Gastroesophageal sphincter (tissue), 3 donors: ENCODE data around the gene GTF2IRD1.
"Not testable (repeated sequence)": the region's sequence is repeated elsewhere in the genome, so short reads cannot be mapped to it uniquely, and the experiment has no call there.

Experiments used
- CTCF ChIP-seq, 4 experiments: fragments of 200-600 bp in 2 of 4; fragments of 450-650 bp in 2 of 4; sonication (generic) in 1 of 4; IDR thresholded peaks; one replicate each; pipeline ENCODE4 v1.5.1; 2017 to 2019; ENCODE audit warnings: antibody characterized with exemption in 4 of 4, mild to moderate bottlenecking in 2 of 4, moderate library complexity in 2 of 4
- EP300 ChIP-seq: sonication (generic); formaldehyde crosslinking; IDR thresholded peaks from one replicate; pipeline ENCODE4 v1.6.1; 2017; ENCODE audit warnings: antibody characterized with exemption, mild to moderate bottlenecking
- POLR2A ChIP-seq, 2 donors: fragments of 450-650 bp; IDR thresholded peaks; one replicate each; pipeline ENCODE4 v1.6.1; 2017; ENCODE audit warnings: antibody characterized with exemption in 2 of 2, mild to moderate bottlenecking in 2 of 2, moderate library complexity in 1 of 2
- POLR2AphosphoS5 ChIP-seq: sonication (generic); formaldehyde crosslinking; IDR thresholded peaks from one replicate; pipeline ENCODE4 v1.6.1; 2017; ENCODE audit warnings: antibody characterized with exemption

DNA sequence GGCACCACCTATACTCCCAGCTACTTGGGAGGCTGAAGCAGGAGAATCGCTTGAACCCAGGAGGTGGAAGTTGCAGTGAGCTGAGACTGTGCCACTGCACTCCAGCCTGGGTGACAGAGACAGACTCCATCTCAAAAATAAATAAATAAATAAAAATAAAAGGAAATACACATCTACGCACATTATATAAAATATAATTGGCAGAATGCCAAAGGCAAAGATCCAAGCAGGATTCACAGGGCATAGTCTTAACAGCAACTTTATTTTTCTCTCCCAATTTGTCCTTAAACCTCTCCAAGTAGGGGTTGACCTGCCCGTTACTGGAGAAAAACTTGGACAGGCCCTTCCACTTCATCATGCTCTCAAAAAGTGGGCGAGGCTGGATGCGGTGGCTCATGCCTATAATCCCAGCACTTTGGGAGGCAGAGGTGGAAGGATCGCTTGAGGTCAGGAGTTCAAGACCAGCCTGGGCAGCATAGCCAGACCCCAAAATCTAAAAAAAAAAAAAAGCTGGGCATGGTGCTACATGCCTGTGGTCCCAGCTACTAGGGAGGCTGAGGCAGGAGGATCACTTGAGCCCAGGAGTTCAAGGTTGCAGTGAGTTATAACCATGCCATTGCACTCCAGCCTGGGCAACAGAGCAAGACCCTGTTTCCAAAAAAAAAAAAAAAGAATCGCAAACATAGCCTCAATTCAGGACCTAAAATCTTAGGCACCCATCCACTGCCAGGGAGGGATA is 38.9 kb upstream of the GTF2IRD1 start:
- TF ChIP-seq CTCF (IDR thresholded peaks at IDR 0.05); POLR2AphosphoS5; POLR2A (IDR thresholded peaks at IDR 0.05); EP300: not testable (repeated sequence)
